Endothelial cell of umbilical vein (primary cell): ENCODE data around the gene POLE. TPM values are rescaled to one million over a fixed set of nuclear protein-coding genes. Genes with fewer than 3 reads are reported as not detected.

ENCODE experiments used
- BruUV-seq: library from RNA; stranded (reverse); fragments of 400-500 nt; replicated peaks from 2 replicates; lab custom pipeline; 2021; lab: Mats Ljungman, UMichigan
- CTCF ChIA-PET: fragments of 300-600, 350-600 bp; sonication (Branson Sonifier 250); formaldehyde crosslinking; loops from one replicate; lab custom pipeline; 2021; ENCODE audit warnings: antibody characterized with exemption, inconsistent platforms; lab: Charles Lee
- POLR2A ChIA-PET: fragments of 300-600, 350-600 bp; sonication (Branson Sonifier 250); formaldehyde crosslinking; loops from one replicate; lab custom pipeline; 2021; ENCODE audit warnings: antibody characterized with exemption, inconsistent platforms; lab: Charles Lee
- DNase-seq: peaks from one replicate; pipeline ENCODE4 v3.0.0-alpha.2; 2011; ENCODE audit warnings: low read depth, low spot score
- FAIRE-seq: peaks from 2 replicates; lab custom pipeline; 2011; peaks lifted over from hg19 to GRCh38; lab: Jason Lieb, UNC
- H2AFZ ChIP-seq: 2 replicates; pipeline ENCODE4 v1.6.0; 2012; ENCODE audit warnings: low read depth, low read length, control low read depth, inconsistent platforms
- H3K27ac ChIP-seq: 2 replicates; pipeline ENCODE4 v1.5.1; 2011; ENCODE audit warnings: low read depth, mild to moderate bottlenecking, control low read depth, low read length, moderate library complexity; ENCODE audit not compliant: insufficient read depth
- H3K27me3 ChIP-seq, 2 experiments: 2 replicates each; pipeline versions ENCODE4 v1.6.0 to v1.6.1; 2011; ENCODE audit warnings: low read length in 2 of 2, mixed read lengths in 1 of 2; ENCODE audit not compliant: control insufficient read depth in 2 of 2, insufficient read depth in 2 of 2
- H3K36me3 ChIP-seq, 2 experiments: 2 replicates in 1 of 2; 3 replicates in 1 of 2; pipeline ENCODE4 v1.5.1; 2011; ENCODE audit warnings: low read length in 2 of 2, mild to moderate bottlenecking in 1 of 2, moderate library complexity in 1 of 2; ENCODE audit not compliant: control insufficient read depth in 2 of 2, insufficient read depth in 2 of 2; ENCODE audit errors: extremely low read depth in 1 of 2
- H3K4me1 ChIP-seq: 3 replicates; pipeline ENCODE4 v1.5.1; 2011; ENCODE audit warnings: mild to moderate bottlenecking, low read length; ENCODE audit not compliant: control insufficient read depth, insufficient read depth; ENCODE audit errors: extremely low read depth
- H3K4me2 ChIP-seq: 2 replicates; pipeline ENCODE4 v1.6.1; 2011; ENCODE audit warnings: low read length, control low read depth, mixed read lengths; ENCODE audit not compliant: insufficient read depth
- H3K4me3 ChIP-seq, 3 experiments: fragments of 200-600 bp in 1 of 3; sonication (generic), shearing (Covaris generic) in 1 of 3; replicated peaks in 1 of 3; 2 replicates each; pipeline ENCODE4 v1.5.1; 2011 to 2016; ENCODE audit warnings: control low read depth in 3 of 3, low read length in 3 of 3, mild to moderate bottlenecking in 2 of 3, inconsistent platforms in 1 of 3, low read depth in 1 of 3, moderate library complexity in 1 of 3; ENCODE audit not compliant: insufficient read depth in 1 of 3
- H3K79me2 ChIP-seq: 2 replicates; pipeline ENCODE4 v1.6.0; 2012; ENCODE audit warnings: low read length, inconsistent platforms; ENCODE audit not compliant: control insufficient read depth, insufficient read depth
- H3K9ac ChIP-seq: replicated peaks from 2 replicates; pipeline ENCODE3; 2011; ENCODE audit warnings: low read length, control low read depth; ENCODE audit not compliant: insufficient read depth; ENCODE audit errors: extremely low read depth
- H3K9me1 ChIP-seq: replicated peaks from 3 replicates; pipeline ENCODE4 v1.6.0; 2011; ENCODE audit warnings: mild to moderate bottlenecking, low read length; ENCODE audit not compliant: control insufficient read depth, insufficient read depth; ENCODE audit errors: extremely low read depth
- H3K9me3 ChIP-seq: replicated peaks from 2 replicates; pipeline ENCODE4 v1.5.1; 2012; ENCODE audit warnings: low read length, inconsistent platforms; ENCODE audit not compliant: control insufficient read depth, insufficient read depth
- H4K20me1 ChIP-seq: replicated peaks from 2 replicates; pipeline ENCODE3; 2011; ENCODE audit warnings: mild to moderate bottlenecking, low read length; ENCODE audit not compliant: control insufficient read depth, insufficient read depth; ENCODE audit errors: extremely low read depth
- CTCF ChIP-seq, 2 donors: IDR thresholded peaks; 1 replicate in 1 of 2; 2 replicates in 1 of 2; pipeline ENCODE4 v1.5.1; 2011; ENCODE audit warnings: low read length in 2 of 2, mild to moderate bottlenecking in 2 of 2, moderate library complexity in 2 of 2, control low read depth in 1 of 2, inconsistent platforms in 1 of 2, low read depth in 1 of 2; ENCODE audit not compliant: insufficient read depth in 1 of 2; ENCODE audit errors: extremely low read depth in 1 of 2
- EZH2 ChIP-seq: IDR thresholded peaks from 2 replicates; pipeline ENCODE4 v1.6.1; 2012; ENCODE audit warnings: borderline replicate concordance, low read depth, mild to moderate bottlenecking, moderate library complexity, low read length, inconsistent platforms; ENCODE audit not compliant: severe bottlenecking
- FOS ChIP-seq: IDR thresholded peaks from 2 replicates; pipeline ENCODE4 v1.6.1; 2011; ENCODE audit warnings: mild to moderate bottlenecking, low read length, moderate library complexity, borderline replicate concordance; ENCODE audit not compliant: insufficient read depth
- GATA2 ChIP-seq: IDR thresholded peaks from 2 replicates; pipeline ENCODE4 v1.7.0; 2011; ENCODE audit warnings: low read depth, mild to moderate bottlenecking, moderate library complexity, mixed read lengths, low read length; ENCODE audit not compliant: insufficient read length, insufficient read depth
- JUN ChIP-seq: IDR thresholded peaks from 2 replicates; pipeline ENCODE4 v1.6.1; 2011; ENCODE audit warnings: borderline replicate concordance, low read depth; ENCODE audit not compliant: insufficient read length, insufficient read depth
- MAX ChIP-seq: IDR thresholded peaks from 2 replicates; pipeline ENCODE4 v1.6.1; 2011; ENCODE audit not compliant: insufficient read depth, insufficient read length
- MYC ChIP-seq: IDR thresholded peaks from one replicate; pipeline ENCODE4 v1.6.1; 2011; ENCODE audit warnings: mild to moderate bottlenecking, low read depth, low read length
- POLR2AphosphoS5 ChIP-seq: IDR thresholded peaks from 2 replicates; pipeline ENCODE4 v1.6.1; 2012; ENCODE audit warnings: low read depth, mild to moderate bottlenecking, control low read depth, low read length, moderate library complexity; ENCODE audit not compliant: insufficient read depth
- dilution Hi-C: fragments of 300-500 bp; cut with MboI; formaldehyde crosslinking; loops from one replicate; pipeline ENCODE4 v1.15.0; 2019; ENCODE audit warnings: low sequenced_read_pairs; ENCODE audit not compliant: extremely low pct_ligation_motif_present
- intact Hi-C: fragments of 100-400 bp; cut with micrococcal nuclease; formaldehyde crosslinking; loops from one replicate; pipeline ENCODE4 v1.10.0; 2022
- polyA plus RNA-seq, 4 experiments: library from polyadenylated mRNA; depleted of rRNA in 3 of 4; stranded (reverse) in 3 of 4; unstranded in 1 of 4; fragments of >200 nt; gene quantifications; 2 replicates each; pipeline versions ENCODE4 v1.2.1 to v1.2.3, GENCODE V29; 2011 to 2012; ENCODE audit warnings: missing spikeins in 1 of 4
- total RNA-seq: library from RNA; stranded (reverse); gene quantifications from 2 replicates; pipeline ENCODE4 v1.2.3, GENCODE V29; 2021

Gene POLE
- total and polyA plus RNA-seq, 2 donors (not counting 3 experiments of a cell fraction or from before 2014, with no cell fraction given), result 22.9 to 82.7 TPM

GRCh38 chr12:132614029-132614428 is 73.1 kb downstream of the POLE start:
- dilution Hi-C loops, result no loop called here
- ChIA-PET CTCF (interaction anchor here (1.3 to 7.6 kb wide), 9 partner anchors 12 to 500 kb away, joined by 3 to 102 read pairs (median 7); no protein-coding TSS in a partner anchor), POLR2A (no interaction called here)
- no peak overlapping the region for H3K27ac ChIP-seq
- peaks cover 3% of the 10 kb centered on the region for H3K9me3 ChIP-seq
- no peaks in the 10 kb centered on the region for H4K20me1 ChIP-seq
- FAIRE-seq, result no peak
- no peaks in the 10 kb centered on the region for H3K36me3 ChIP-seq
- no peaks in the 10 kb centered on the region for H3K79me2 ChIP-seq
- no peaks in the 10 kb centered on the region for H3K4me1 ChIP-seq
- no peak for TF ChIP-seq JUN
- TF ChIP-seq MAX, result no peak
- no peak for TF ChIP-seq GATA2
- no peak for TF ChIP-seq CTCF (IDR thresholded peaks at IDR 0.05; ENCODE audit: extremely low read depth in 1 of 2, insufficient read depth in 1 of 2, low read depth in 1 of 2, low read length in 2 of 2)
- TF ChIP-seq FOS, result no peak
- no peak for TF ChIP-seq POLR2AphosphoS5
- no peak for TF ChIP-seq MYC
- no peak for TF ChIP-seq EZH2
- no peak for DNase-seq
- no peak overlapping the region for H3K9ac ChIP-seq
- no peak overlapping the region for H3K4me3 ChIP-seq
- peaks cover 22 to 39% of the 10 kb centered on the region in 2 experiments for H3K27me3 ChIP-seq
- intact Hi-C loops, result no loop called here
- no peak overlapping the region for H2AFZ ChIP-seq
- no peaks in the 10 kb centered on the region for H3K9me1 ChIP-seq
- H3K4me2 ChIP-seq, result no peak overlapping the region
- no TSS peak for BruUV-seq
